GM19035 (cell line): ENCODE measurements around the gene PTH1R.

ENCODE experiments used
- ATAC-seq: cut with Tn5 transposase; IDR thresholded peaks from one replicate; pipeline ENCODE4 v1.9.1; 2021; ENCODE audit not compliant: unreplicated experiment

The PTH1R gene

GRCh38 chr3:46877406-46878125, at the start of gene PTH1R:
TSS of gene PTH1R (plus strand) at chr3:46877721. CDS start at chr3:46883560, 5,839 bp downstream.
- ATAC-seq: no peak

GRCh38 chr3:46829699-46830208, 47.8 kb upstream of the PTH1R start:
- peak; percentile 70 for ATAC-seq

- ATAC-seq: no peak
Measured at GRCh38 chr3:46830801-46831200, 46.7 kb upstream of the PTH1R start.

GRCh38 chr3:46831316-46831715, 46.2 kb upstream of the PTH1R start:
- no peak for ATAC-seq

GRCh38 chr3:46831841-46832240, 45.7 kb upstream of the PTH1R start:
- no peak for ATAC-seq

- no peak for ATAC-seq
Measured at GRCh38 chr3:46833346-46834300, 43.9 kb upstream of the PTH1R start.

- ATAC-seq: no peak
Measured at GRCh38 chr3:46835054-46835453, 42.5 kb upstream of the PTH1R start.

- no peak for ATAC-seq
Measured at GRCh38 chr3:46835491-46835890, 42.0 kb upstream of the PTH1R start.

GRCh38 chr3:46838301-46838700, 39.2 kb upstream of the PTH1R start:
- ATAC-seq: no peak

GRCh38 chr3:46840491-46840890, 37.0 kb upstream of the PTH1R start:
- no peak for ATAC-seq

GRCh38 chr3:46843508-46843907, 34.0 kb upstream of the PTH1R start:
- no peak for ATAC-seq

- no peak for ATAC-seq
Measured at GRCh38 chr3:46844397-46844796, 33.1 kb upstream of the PTH1R start.

GRCh38 chr3:46844881-46845312, 32.6 kb upstream of the PTH1R start:
- ATAC-seq: no peak

GRCh38 chr3:46845397-46845859, 32.1 kb upstream of the PTH1R start:
- ATAC-seq: peak; percentile 47

- ATAC-seq: peak; percentile 69
Measured at GRCh38 chr3:46845860-46846623, 31.5 kb upstream of the PTH1R start.

GRCh38 chr3:46846624-46847542, 30.6 kb upstream of the PTH1R start:
- no peak for ATAC-seq

- ATAC-seq: no peak
Measured at GRCh38 chr3:46847744-46848143, 29.8 kb upstream of the PTH1R start.

- ATAC-seq: no peak
Measured at GRCh38 chr3:46848271-46849044, 29.1 kb upstream of the PTH1R start.

GRCh38 chr3:46849045-46849631, 28.4 kb upstream of the PTH1R start:
- no peak for ATAC-seq
